A673 (cell line): ENCODE measurements around the gene HLA-DQA2. TPM values are rescaled to one million over a fixed set of nuclear protein-coding genes. Genes with fewer than 3 reads are reported as not detected.
A peak's percentile ranks its signal among the peaks of the same experiment; 100 is the strongest.

ENCODE experiments used
- Bru-seq: library from RNA; stranded (reverse); fragments of 400-500 nt; gene quantifications from one replicate; lab custom pipeline; 2021; lab: Mats Ljungman, UMichigan
- BruChase-seq, 2 experiments: library from RNA; stranded (reverse); fragments of 400-500 nt; gene quantifications; one replicate each; lab custom pipeline; 2021; lab: Mats Ljungman, UMichigan
- BruUV-seq: library from RNA; stranded (reverse); fragments of 400-500 nt; replicated peaks from 2 replicates; lab custom pipeline; 2021; lab: Mats Ljungman, UMichigan
- CTCF ChIA-PET: fragments of 300-600 bp; sonication (Branson Sonifier 250); formaldehyde crosslinking; loops from one replicate; lab custom pipeline; 2022; ENCODE audit warnings: antibody characterized with exemption; lab: Charles Lee
- POLR2A ChIA-PET: fragments of 300-600 bp; sonication (Branson Sonifier 250); formaldehyde crosslinking; loops from one replicate; lab custom pipeline; 2022; ENCODE audit warnings: antibody characterized with exemption; ENCODE audit not compliant: low non-redundant PET; lab: Charles Lee
- DNase-seq: peaks from one replicate; pipeline ENCODE4 v3.0.0-alpha.2; 2015; ENCODE audit warnings: low spot score
- H3K27ac ChIP-seq: fragments of 200-600 bp; sonication (generic); 2 replicates; pipeline ENCODE4 v1.5.1; 2016; ENCODE audit warnings: mixed run types, low read depth, mild to moderate bottlenecking, mixed read lengths, antibody characterized with exemption, low read length; ENCODE audit not compliant: poor library complexity, severe bottlenecking
- H3K27me3 ChIP-seq: fragments of 200-600 bp; sonication (generic); replicated peaks from 2 replicates; pipeline ENCODE4 v1.6.1; 2017; ENCODE audit warnings: mixed run types, low read depth, mild to moderate bottlenecking, mixed read lengths, antibody characterized with exemption, low read length; ENCODE audit not compliant: insufficient read depth, poor library complexity
- H3K36me3 ChIP-seq: fragments of 200-600 bp; sonication (generic); 2 replicates; pipeline ENCODE4 v1.6.1; 2016; ENCODE audit warnings: mixed run types, mild to moderate bottlenecking, mixed read lengths, antibody characterized with exemption, low read length; ENCODE audit not compliant: insufficient read depth, poor library complexity, severe bottlenecking
- H3K4me1 ChIP-seq: fragments of 200-600 bp; sonication (generic); 2 replicates; pipeline ENCODE4 v1.6.1; 2017; ENCODE audit warnings: mixed run types, mild to moderate bottlenecking, mixed read lengths, antibody characterized with exemption, low read length; ENCODE audit not compliant: insufficient read depth, poor library complexity, severe bottlenecking
- H3K4me3 ChIP-seq: fragments of 200-600 bp; sonication (generic); 2 replicates; pipeline ENCODE4 v1.5.1; 2016; ENCODE audit warnings: low read depth, mixed run types, mild to moderate bottlenecking, mixed read lengths, low read length; ENCODE audit not compliant: poor library complexity, severe bottlenecking
- H3K9me3 ChIP-seq: fragments of 200-600 bp; sonication (generic); 2 replicates; pipeline ENCODE4 v1.6.1; 2016; ENCODE audit warnings: mixed run types, low read depth, mild to moderate bottlenecking, mixed read lengths, antibody characterized with exemption, low read length; ENCODE audit not compliant: poor library complexity, severe bottlenecking
- EZH2 ChIP-seq: fragments of 200-600 bp; sonication (generic); IDR thresholded peaks from 2 replicates; pipeline ENCODE4 v1.6.1; 2017; ENCODE audit warnings: borderline replicate concordance, low read depth, mild to moderate bottlenecking, mixed read lengths, antibody characterized with exemption, low read length; ENCODE audit not compliant: poor library complexity, severe bottlenecking
- intact Hi-C: fragments of 100-400 bp; cut with micrococcal nuclease; formaldehyde crosslinking; loops from one replicate; pipeline ENCODE4 v1.10.0; 2022; ENCODE audit not compliant: unreplicated experiment
- long read RNA-seq: library from polyadenylated mRNA; stranded (forward); transcript quantifications from one replicate; pipeline ENCODE4 v2.0.0, GENCODE V29; 2022
- total RNA-seq: library from RNA; stranded (reverse); gene quantifications from 2 replicates; pipeline ENCODE4 v1.2.3, GENCODE V29; 2021
- TF ChIP-seq, protein P1 (sequence below): fragments of 300-800, 200-600 bp; sonication (generic); conservative IDR thresholded peaks from 2 replicates; pipeline ENCODE4 v1.5.1; 2017; ENCODE audit warnings: low read depth, mild to moderate bottlenecking, antibody characterized with exemption, low read length, moderate library complexity, mixed read lengths

Gene HLA-DQA2
- not detected in 2 replicates for total RNA-seq
- Bru-seq, nascent RNA, result not detected
- not detected for BruChase-seq, experiment 1, labeled RNA remaining after a 2-hour chase
- not detected for BruChase-seq, experiment 2, labeled RNA remaining after a 6-hour chase
- long read RNA-seq, result 0 reads

DNA sequence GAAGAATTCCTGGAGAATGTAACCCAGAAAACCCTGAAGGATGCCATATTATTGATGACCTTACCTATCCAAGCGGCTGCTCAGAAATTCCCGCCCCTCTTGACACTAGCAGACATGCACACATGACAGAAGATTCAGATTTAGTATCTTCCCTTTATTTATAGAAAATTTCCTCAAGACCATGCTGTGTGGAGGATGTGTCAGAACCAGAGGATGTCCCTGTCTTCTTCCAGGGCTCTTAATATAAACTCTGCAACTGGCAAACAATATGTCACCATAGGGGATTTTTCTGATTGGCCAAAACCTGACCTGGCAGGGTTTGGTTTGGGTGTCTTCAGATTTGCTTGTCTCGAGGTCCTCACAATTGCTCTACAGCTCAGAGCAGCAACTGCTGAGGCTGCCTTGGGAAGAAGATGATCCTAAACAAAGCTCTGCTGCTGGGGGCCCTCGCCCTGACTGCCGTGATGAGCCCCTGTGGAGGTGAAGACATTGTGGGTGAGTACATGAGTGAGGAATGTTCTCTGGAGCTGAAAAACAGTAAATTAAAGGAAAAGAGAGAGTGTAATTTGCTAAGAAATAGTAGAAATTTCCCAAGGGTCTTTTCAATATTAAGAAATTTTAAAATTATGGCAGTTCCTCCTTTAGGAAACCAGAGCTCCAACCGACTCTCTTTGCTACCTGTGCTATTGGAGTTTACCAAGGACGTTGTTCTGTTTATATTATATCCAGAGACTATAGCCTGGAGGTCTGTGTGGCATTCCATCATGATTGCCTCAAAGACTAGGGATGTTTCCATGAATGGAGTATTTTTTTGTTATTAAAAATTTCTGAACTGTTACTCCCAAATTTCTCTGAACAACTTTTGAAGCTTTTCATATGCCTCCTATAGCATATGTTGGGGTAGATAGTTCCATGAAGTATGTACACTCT is at the start of gene HLA-DQA2:
Gene HLA-DQA2, plus strand, starts transcription at position 361 of the 930 bp plus-strand sequence. Its CDS starts 53 bp downstream, at position 414.
- no peak for TF ChIP-seq EZH2
- TF ChIP-seq, protein P1, sequence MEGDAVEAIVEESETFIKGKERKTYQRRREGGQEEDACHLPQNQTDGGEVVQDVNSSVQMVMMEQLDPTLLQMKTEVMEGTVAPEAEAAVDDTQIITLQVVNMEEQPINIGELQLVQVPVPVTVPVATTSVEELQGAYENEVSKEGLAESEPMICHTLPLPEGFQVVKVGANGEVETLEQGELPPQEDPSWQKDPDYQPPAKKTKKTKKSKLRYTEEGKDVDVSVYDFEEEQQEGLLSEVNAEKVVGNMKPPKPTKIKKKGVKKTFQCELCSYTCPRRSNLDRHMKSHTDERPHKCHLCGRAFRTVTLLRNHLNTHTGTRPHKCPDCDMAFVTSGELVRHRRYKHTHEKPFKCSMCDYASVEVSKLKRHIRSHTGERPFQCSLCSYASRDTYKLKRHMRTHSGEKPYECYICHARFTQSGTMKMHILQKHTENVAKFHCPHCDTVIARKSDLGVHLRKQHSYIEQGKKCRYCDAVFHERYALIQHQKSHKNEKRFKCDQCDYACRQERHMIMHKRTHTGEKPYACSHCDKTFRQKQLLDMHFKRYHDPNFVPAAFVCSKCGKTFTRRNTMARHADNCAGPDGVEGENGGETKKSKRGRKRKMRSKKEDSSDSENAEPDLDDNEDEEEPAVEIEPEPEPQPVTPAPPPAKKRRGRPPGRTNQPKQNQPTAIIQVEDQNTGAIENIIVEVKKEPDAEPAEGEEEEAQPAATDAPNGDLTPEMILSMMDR, result no peak
- ChIA-PET CTCF (no interaction called here), POLR2A (no interaction called here)
- Histone ChIP-seq H3K9me3 (no peaks in the 10 kb centered on the region), H3K36me3 (no peaks in the 10 kb centered on the region), H3K4me3 (no peak within 1 kb of the TSS), H3K27ac (no peak within 1 kb of the TSS), H3K27me3 (peaks cover 27% of the 10 kb centered on the region), H3K4me1 (no peaks in the 10 kb centered on the region)
- DNase-seq, result no peak
- no TSS peak for BruUV-seq
- intact Hi-C loops, result no loop called here

DNA sequence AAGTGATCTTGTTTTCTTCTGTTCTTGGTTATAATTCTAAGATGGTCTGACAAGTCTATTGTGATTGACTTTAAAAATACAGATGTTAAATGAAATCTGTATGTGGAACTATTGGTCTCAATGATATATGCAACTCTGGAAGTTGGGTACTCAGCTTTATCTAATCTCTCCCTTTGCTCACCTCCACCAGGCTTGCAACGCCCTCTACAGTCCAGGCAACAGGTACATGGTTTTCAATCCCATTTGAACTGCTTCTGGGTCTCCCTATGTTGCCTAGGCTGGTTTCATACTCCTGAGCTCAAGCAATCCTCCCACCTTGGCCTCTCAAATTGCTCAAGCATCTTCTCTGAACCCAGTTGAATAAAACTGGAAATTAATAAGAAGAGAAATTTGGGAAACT is 49.2 kb upstream of the HLA-DQA2 start:
- POLR2A ChIA-PET, result no interaction called here
- H3K9me3 ChIP-seq, result no peaks in the 10 kb centered on the region
- peaks cover 32% of the 10 kb centered on the region for H3K27me3 ChIP-seq
- CTCF ChIA-PET, result no interaction called here
- no peaks in the 10 kb centered on the region for H3K36me3 ChIP-seq
- TF ChIP-seq, protein P1, result peak; percentile 38
- no peak for TF ChIP-seq EZH2
- intact Hi-C loops, result no loop called here
- no peaks in the 10 kb centered on the region for H3K4me1 ChIP-seq
- H3K27ac ChIP-seq, result no peak overlapping the region
- H3K4me3 ChIP-seq, result no peak overlapping the region
- no TSS peak for BruUV-seq
- DNase-seq, result peak; percentile 22

DNA sequence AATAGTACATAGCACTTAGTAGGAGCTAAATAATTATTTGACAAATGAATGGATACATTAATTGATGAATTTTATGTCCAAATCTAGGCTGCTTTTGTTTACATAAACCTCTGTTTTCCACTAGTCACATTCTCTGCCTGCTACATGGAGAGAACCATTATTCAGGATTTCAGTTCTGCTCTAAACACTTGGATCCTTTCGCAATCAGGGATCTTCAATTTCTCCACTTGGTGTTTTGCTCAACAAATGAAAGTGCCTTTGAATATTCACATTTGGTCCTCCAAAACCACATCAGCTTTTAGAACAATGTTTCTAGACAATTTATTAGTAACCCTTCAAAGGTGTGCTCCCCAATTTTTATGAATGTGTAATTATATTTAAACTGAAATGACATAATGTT is 44.2 kb upstream of the HLA-DQA2 start:
- POLR2A ChIA-PET, result no interaction called here
- no peak for DNase-seq
- intact Hi-C loops, result no loop called here
- Histone ChIP-seq H3K27ac (no peak overlapping the region), H3K9me3 (no peaks in the 10 kb centered on the region), H3K36me3 (no peaks in the 10 kb centered on the region), H3K4me1 (no peaks in the 10 kb centered on the region), H3K27me3 (peaks cover 33% of the 10 kb centered on the region), H3K4me3 (no peak overlapping the region)
- no TSS peak for BruUV-seq
- CTCF ChIA-PET, result no interaction called here
- TF ChIP-seq EZH2, result no peak
- TF ChIP-seq, protein P1, result no peak
